Activated naive CD4-positive, alpha-beta T cell (primary cell): ENCODE results near the gene FGF19.

Experiments used
- DNase-seq, 4 experiments: peaks; one replicate each; lab custom pipeline; 2025; lab: John Stamatoyannopoulos, UW

Gene FGF19

GRCh38 chr11:69703768-69704507 is at the start of gene FGF19:
TSS of gene FGF19 (minus strand) at chr11:69704022. CDS start at chr11:69703876, 146 bp downstream.
- DNase-seq: no peak

GRCh38 chr11:69752890-69753289 is 49.1 kb upstream of the FGF19 start:
- DNase-seq: no peak

GRCh38 chr11:69750875-69751597 is 47.2 kb upstream of the FGF19 start:
- no peak for DNase-seq

- no peak for DNase-seq
Measured at GRCh38 chr11:69750108-69750850, 46.5 kb upstream of the FGF19 start.

GRCh38 chr11:69748637-69749036 is 44.8 kb upstream of the FGF19 start:
- DNase-seq: no peak

- DNase-seq: no peak
Measured at GRCh38 chr11:69746752-69747742, 43.2 kb upstream of the FGF19 start.

- no peak for DNase-seq
Measured at GRCh38 chr11:69746140-69746539, 42.3 kb upstream of the FGF19 start.

GRCh38 chr11:69745201-69745600 is 41.4 kb upstream of the FGF19 start:
- no peak for DNase-seq

GRCh38 chr11:69744435-69744834 is 40.6 kb upstream of the FGF19 start:
- DNase-seq: no peak

- DNase-seq: no peak
Measured at GRCh38 chr11:69734841-69735240, 31.0 kb upstream of the FGF19 start.

GRCh38 chr11:69734367-69734766 is 30.5 kb upstream of the FGF19 start:
- DNase-seq: no peak

- no peak for DNase-seq
Measured at GRCh38 chr11:69732910-69733309, 29.1 kb upstream of the FGF19 start.

- no peak for DNase-seq
Measured at GRCh38 chr11:69731110-69731509, 27.3 kb upstream of the FGF19 start.

- no peak for DNase-seq
Measured at GRCh38 chr11:69730500-69730899, 26.7 kb upstream of the FGF19 start.

GRCh38 chr11:69729252-69729651 is 25.4 kb upstream of the FGF19 start:
- no peak for DNase-seq

- DNase-seq: no peak
Measured at GRCh38 chr11:69727266-69727665, 23.4 kb upstream of the FGF19 start.

GRCh38 chr11:69726481-69726880 is 22.7 kb upstream of the FGF19 start:
- DNase-seq: no peak

- no peak for DNase-seq
Measured at GRCh38 chr11:69726019-69726418, 22.2 kb upstream of the FGF19 start.

GRCh38 chr11:69721745-69722144 is 17.9 kb upstream of the FGF19 start:
- no peak for DNase-seq

GRCh38 chr11:69721106-69721505 is 17.3 kb upstream of the FGF19 start:
- DNase-seq: no peak

GRCh38 chr11:69718912-69719311 is 15.1 kb upstream of the FGF19 start:
- no peak for DNase-seq

GRCh38 chr11:69718147-69718546 is 14.3 kb upstream of the FGF19 start:
- no peak for DNase-seq
